A549 (cell line): ENCODE data around the gene RAPGEF2. TPM values are rescaled to one million over a fixed set of nuclear protein-coding genes. Genes with fewer than 3 reads are reported as not detected.
A peak's percentile ranks its signal among the peaks of the same experiment; 100 is the strongest.

Source experiments
- ATAC-seq, 2 experiments: fragments of 200-7000 bp in 1 of 2; fragments of >200 bp in 1 of 2; cut with Nextera tagmentation in 1 of 2; cut with Tn5 transposase in 1 of 2; 3 replicates each; pipeline versions ENCODE4 v1.8.0 to v1.9.1; 2018 to 2020; ENCODE audit warnings: mild to moderate bottlenecking in 1 of 2, moderate library complexity in 1 of 2
- CTCF ChIA-PET: fragments of 300-600 bp; sonication (Branson Sonifier 250); formaldehyde crosslinking; extraction: SDS; loops from one replicate; lab custom pipeline; 2021; ENCODE audit warnings: antibody characterized with exemption, inconsistent platforms; lab: Yijun Ruan, JAX
- POLR2A ChIA-PET: fragments of 350-600 bp; formaldehyde crosslinking; extraction: SDS; loops from one replicate; lab custom pipeline; 2021; ENCODE audit warnings: antibody characterized with exemption, inconsistent platforms; lab: Yijun Ruan, JAX
- DNase-seq, 2 experiments: peaks; one replicate each; pipeline versions ENCODE4 v3.0.0 to v3.0.0-alpha.2; 2011 to 2016; ENCODE audit warnings: low read depth in 1 of 2, low spot score in 1 of 2
- FAIRE-seq: peaks from 2 replicates; lab custom pipeline; 2011; peaks lifted over from hg19 to GRCh38; lab: Jason Lieb, UNC
- H3K27ac ChIP-seq, 2 experiments: fragments of >200 bp; sonication (Bioruptor Twin); formaldehyde crosslinking; 3 replicates each; pipeline ENCODE4 v1.5.1; 2016 to 2017
- H3K4me1 ChIP-seq: fragments of >200 bp; sonication (Bioruptor Twin); formaldehyde crosslinking; 3 replicates; pipeline ENCODE4 v1.6.1; 2016
- H3K4me2 ChIP-seq: fragments of >200 bp; sonication (Bioruptor Twin); formaldehyde crosslinking; 3 replicates; pipeline ENCODE4 v1.6.1; 2016
- H3K4me3 ChIP-seq: fragments of >200 bp; sonication (Bioruptor Twin); formaldehyde crosslinking; 3 replicates; pipeline ENCODE4 v1.5.1; 2016
- H3K9me3 ChIP-seq: fragments of >200 bp; sonication (Bioruptor Twin); formaldehyde crosslinking; 3 replicates; pipeline ENCODE4 v1.6.1; 2016
- ATOH8 ChIP-seq: fragments of 250-450 bp; sonication (Bioruptor Pico); IDR thresholded peaks from 2 replicates; pipeline ENCODE4 v1.5.0; 2020; ENCODE audit warnings: low read depth, mild to moderate bottlenecking, moderate library complexity
- CBX2 ChIP-seq: fragments of 200-600 bp; sonication (generic); IDR thresholded peaks from 2 replicates; pipeline ENCODE4 v1.6.1; 2016; ENCODE audit warnings: low read depth, mild to moderate bottlenecking, borderline replicate concordance
- CBX8 ChIP-seq: fragments of 200-600 bp; sonication (generic); IDR thresholded peaks from 2 replicates; pipeline ENCODE4 v1.6.1; 2016
- CEBPB ChIP-seq, 2 experiments: fragments of >200 bp in 1 of 2; sonication (Bioruptor Twin) in 1 of 2; formaldehyde crosslinking in 1 of 2; IDR thresholded peaks; 2 replicates each; pipeline ENCODE4 v1.6.1; 2012 to 2016
- CHD4 ChIP-seq: fragments of 200-600 bp; sonication (generic); IDR thresholded peaks from 2 replicates; pipeline ENCODE4 v1.6.1; 2016; ENCODE audit warnings: antibody characterized with exemption, mild to moderate bottlenecking, borderline replicate concordance
- EHF ChIP-seq: fragments of 250-450 bp; sonication (Bioruptor Pico); IDR thresholded peaks from 2 replicates; pipeline ENCODE4 v1.5.0; 2020; ENCODE audit warnings: mild to moderate bottlenecking
- EP300 ChIP-seq, 2 experiments: fragments of >200 bp; sonication (Bioruptor Twin); formaldehyde crosslinking; IDR thresholded peaks; 2 replicates in 1 of 2; 3 replicates in 1 of 2; pipeline ENCODE4 v1.6.1; 2016 to 2017
- ESRRA ChIP-seq: fragments of 150-350 bp; IDR thresholded peaks from 2 replicates; pipeline ENCODE4 v1.6.1; 2014; ENCODE audit warnings: mild to moderate bottlenecking, low read length, borderline replicate concordance
- GATA3 ChIP-seq: IDR thresholded peaks from 2 replicates; pipeline ENCODE4 v1.6.1; 2012; ENCODE audit warnings: borderline replicate concordance
- HOXB13 ChIP-seq: fragments of 250-450 bp; sonication (Bioruptor Pico); IDR thresholded peaks from 2 replicates; pipeline ENCODE4 v1.5.0; 2020; ENCODE audit warnings: low read depth, mild to moderate bottlenecking, moderate library complexity
- HOXB5 ChIP-seq: fragments of 250-450 bp; sonication (Bioruptor Pico); IDR thresholded peaks from 2 replicates; pipeline ENCODE4 v1.5.0; 2020; ENCODE audit warnings: mild to moderate bottlenecking, moderate library complexity
- JUN ChIP-seq, 2 experiments: fragments of >200 bp; sonication (Bioruptor Twin); formaldehyde crosslinking; IDR thresholded peaks; 2 replicates in 1 of 2; 3 replicates in 1 of 2; pipeline ENCODE4 v1.6.1; 2016 to 2017
- KDM1A ChIP-seq: fragments of 200-600 bp; sonication (generic); IDR thresholded peaks from 2 replicates; pipeline ENCODE4 v1.6.1; 2016; ENCODE audit warnings: low read depth, mild to moderate bottlenecking
- KDM5A ChIP-seq: fragments of 200-600 bp; sonication (generic); IDR thresholded peaks from 2 replicates; pipeline ENCODE4 v1.6.1; 2016; ENCODE audit warnings: antibody characterized with exemption, mild to moderate bottlenecking
- MAFK ChIP-seq: fragments of 450-650 bp; IDR thresholded peaks from 2 replicates; pipeline ENCODE4 v1.6.1; 2014; ENCODE audit not compliant: partially characterized antibody
- PHF8 ChIP-seq: fragments of 200-600 bp; sonication (generic); IDR thresholded peaks from 2 replicates; pipeline ENCODE4 v1.6.1; 2016; ENCODE audit warnings: low read depth, mild to moderate bottlenecking, antibody characterized with exemption, moderate library complexity, borderline replicate concordance
- POLR2AphosphoS2 ChIP-seq: conservative IDR thresholded peaks from 2 replicates; pipeline ENCODE4 v1.6.1; 2012; ENCODE audit warnings: low read length, improper control_type of control experiment, inconsistent platforms
- RAD21 ChIP-seq, 2 experiments: fragments of >200 bp in 1 of 2; sonication (Bioruptor Twin) in 1 of 2; formaldehyde crosslinking in 1 of 2; IDR thresholded peaks in 1 of 2; conservative IDR thresholded peaks in 1 of 2; 2 replicates in 1 of 2; 3 replicates in 1 of 2; pipeline ENCODE4 v1.6.1; 2012 to 2018; ENCODE audit warnings: inconsistent platforms in 1 of 2
- RARB ChIP-seq: fragments of 250-450 bp; sonication (Bioruptor Pico); IDR thresholded peaks from 2 replicates; pipeline ENCODE4 v1.8.0; 2021; ENCODE audit warnings: mild to moderate bottlenecking, moderate library complexity
- RCOR1 ChIP-seq: fragments of 150-350 bp; IDR thresholded peaks from 2 replicates; pipeline ENCODE4 v1.6.1; 2014; ENCODE audit warnings: antibody characterized with exemption, low read length, low read depth
- REST ChIP-seq: fragments of 200-600 bp; sonication (generic); IDR thresholded peaks from 2 replicates; pipeline ENCODE4 v1.6.1; 2016; ENCODE audit warnings: antibody characterized with exemption, mild to moderate bottlenecking, moderate library complexity
- RFX5 ChIP-seq: fragments of 450-650 bp; IDR thresholded peaks from 2 replicates; pipeline ENCODE4 v1.7.1; 2014; ENCODE audit warnings: antibody characterized with exemption, mild to moderate bottlenecking, moderate library complexity
- RNF2 ChIP-seq: fragments of 200-600 bp; sonication (generic); IDR thresholded peaks from 2 replicates; pipeline ENCODE4 v1.6.1; 2016; ENCODE audit warnings: low read depth, mild to moderate bottlenecking, antibody characterized with exemption, moderate library complexity, borderline replicate concordance
- SMC3 ChIP-seq: fragments of >200 bp; sonication (Bioruptor Twin); formaldehyde crosslinking; IDR thresholded peaks from 3 replicates; pipeline ENCODE4 v1.6.1; 2018; ENCODE audit warnings: inconsistent platforms
- ZC3H11A ChIP-seq: fragments of 450-650 bp; IDR thresholded peaks from 2 replicates; pipeline ENCODE4 v1.6.1; 2014; ENCODE audit warnings: antibody characterized with exemption, mild to moderate bottlenecking
- ZNF302 ChIP-seq: fragments of 250-450 bp; sonication (Bioruptor Pico); IDR thresholded peaks from 2 replicates; pipeline ENCODE4 v1.9.0; 2021; ENCODE audit warnings: inconsistent platforms, mild to moderate bottlenecking, moderate library complexity
- WGBS: methylation state at CpG from one replicate; pipeline ENCODE4 v1.1.6; 2017; ENCODE audit errors: missing lambda C conversion rate; 5-methylcytosine and 5-hydroxymethylcytosine counted together
- polyA plus RNA-seq, 4 experiments: library from polyadenylated mRNA; depleted of rRNA in 3 of 4; stranded (reverse); fragments of >200 nt; fragmentation: RNase III in 1 of 4; extraction: RNeasy Plus Mini Kit Qiagen cat#74134 plus additional on column Dnase treatment in 1 of 4; gene quantifications; 2 replicates in 3 of 4; 3 replicates in 1 of 4; pipeline ENCODE4 v1.2.3, GENCODE V29; 2011 to 2017

RAPGEF2 gene
- polyA plus RNA-seq, 2 of the 4 experiments (the other 2 are of a cell fraction): 10.7 to 31.8 TPM

GRCh38 chr4:159103384-159103990, 608 bp downstream of the RAPGEF2 start:
- Histone ChIP-seq H3K27ac (peak overlapping the region; percentile 86 to 96), H3K4me1 (peaks cover 35% of the 10 kb centered on the region), H3K4me3 (peak overlapping the region; percentile 86), H3K4me2 (peak overlapping the region; percentile 91), H3K9me3 (no peaks in the 10 kb centered on the region)
- ChIA-PET POLR2A (interaction anchor here (0.6 kb wide), 1 partner anchor 97 kb away, joined by 3 read pairs; no protein-coding TSS in a partner anchor), CTCF (interaction anchor here (0.9 kb wide), 1 partner anchor 135 kb away, joined by 3 read pairs; no protein-coding TSS in a partner anchor)
- 0% methylated on average over 1 of the region's 72 CpGs for WGBS
- ATAC-seq (peak; percentile 37 to 64), DNase-seq (peak; percentile 12 to 21), FAIRE-seq (no peak)
- TF ChIP-seq CBX2 (no peak), POLR2AphosphoS2 (no peak), SMC3 (no peak)

- DNase-seq (peak in 1 of 2 experiments; percentile 10), ATAC-seq (peak in 1 of 2 experiments; percentile 37; a peak in 3 of 6 replicates), FAIRE-seq (no peak)
- ChIA-PET POLR2A (no interaction called here), CTCF (interaction anchor here (0.5 to 1.4 kb wide), 3 partner anchors 39 to 325 kb away, joined by 3 read pairs; no protein-coding TSS in a partner anchor)
- H3K4me2 ChIP-seq: peak overlapping the region; percentile 91
- TF ChIP-seq CEBPB (IDR thresholded peaks at IDR 0.05): peak in 1 of 2 experiments; percentile 79; a peak in 2 of 4 replicates
- no peak for TF ChIP-seq KDM5A
- no peak for TF ChIP-seq KDM1A
- no peak for TF ChIP-seq MAFK
- TF ChIP-seq ATOH8: no peak
- TF ChIP-seq ZC3H11A: no peak
- 30% methylated on average over 9 of the region's 9 CpGs for WGBS
- H3K4me3 ChIP-seq: peak overlapping the region; percentile 86
- H3K4me1 ChIP-seq: peaks cover 35% of the 10 kb centered on the region
- H3K9me3 ChIP-seq: no peaks in the 10 kb centered on the region
- H3K27ac ChIP-seq: peak overlapping the region; percentile 86 to 96
These were observed 2.0 kb downstream of the RAPGEF2 start for GRCh38 chr4:159104694-159105414.

GRCh38 chr4:159105761-159106243, 2.9 kb downstream of the RAPGEF2 start:
- Histone ChIP-seq H3K4me1 (peaks cover 35% of the 10 kb centered on the region), H3K4me3 (no peak overlapping the region), H3K4me2 (peak overlapping the region; percentile 91), H3K9me3 (no peaks in the 10 kb centered on the region), H3K27ac (no peak overlapping the region)
- no peak for DNase-seq
- CTCF ChIA-PET: interaction anchor here (1.4 kb wide), 1 partner anchor 38 kb away, joined by 3 read pairs; no protein-coding TSS in a partner anchor
- FAIRE-seq: no peak
- POLR2A ChIA-PET: no interaction called here
- WGBS: 60% methylated on average over 4 of the region's 4 CpGs
- ATAC-seq: no peak
- no peak for TF ChIP-seq REST
- TF ChIP-seq PHF8: no peak
- no peak for TF ChIP-seq CBX8
- no peak for TF ChIP-seq MAFK
- TF ChIP-seq HOXB13 (CRISPR knock-in tag): no peak
- no peak for TF ChIP-seq RARB (CRISPR knock-in tag)
- no peak for TF ChIP-seq ZNF302
- no peak for TF ChIP-seq RFX5
- TF ChIP-seq EHF (CRISPR knock-in tag): no peak
- TF ChIP-seq RAD21 (conservative IDR thresholded peaks at IDR 0.05 in 1 of 2, IDR thresholded peaks at IDR 0.05 in 1 of 2): no peak
- no peak for TF ChIP-seq ZC3H11A
- no peak for TF ChIP-seq RCOR1
- no peak for TF ChIP-seq ESRRA
- TF ChIP-seq CHD4: no peak
- no peak for TF ChIP-seq JUN (IDR thresholded peaks at IDR 0.05)
- no peak for TF ChIP-seq RNF2
- no peak for TF ChIP-seq KDM5A
- TF ChIP-seq GATA3: no peak
- no peak for TF ChIP-seq EP300 (IDR thresholded peaks at IDR 0.05)
- no peak for TF ChIP-seq HOXB5 (CRISPR knock-in tag)
